NCI-H510A (cell line): ENCODE results near the gene ADORA2A.

Experiments used
- DNase-seq: peaks from one replicate; lab custom pipeline; 2025; lab: John Stamatoyannopoulos, UW

Gene ADORA2A

DNA sequence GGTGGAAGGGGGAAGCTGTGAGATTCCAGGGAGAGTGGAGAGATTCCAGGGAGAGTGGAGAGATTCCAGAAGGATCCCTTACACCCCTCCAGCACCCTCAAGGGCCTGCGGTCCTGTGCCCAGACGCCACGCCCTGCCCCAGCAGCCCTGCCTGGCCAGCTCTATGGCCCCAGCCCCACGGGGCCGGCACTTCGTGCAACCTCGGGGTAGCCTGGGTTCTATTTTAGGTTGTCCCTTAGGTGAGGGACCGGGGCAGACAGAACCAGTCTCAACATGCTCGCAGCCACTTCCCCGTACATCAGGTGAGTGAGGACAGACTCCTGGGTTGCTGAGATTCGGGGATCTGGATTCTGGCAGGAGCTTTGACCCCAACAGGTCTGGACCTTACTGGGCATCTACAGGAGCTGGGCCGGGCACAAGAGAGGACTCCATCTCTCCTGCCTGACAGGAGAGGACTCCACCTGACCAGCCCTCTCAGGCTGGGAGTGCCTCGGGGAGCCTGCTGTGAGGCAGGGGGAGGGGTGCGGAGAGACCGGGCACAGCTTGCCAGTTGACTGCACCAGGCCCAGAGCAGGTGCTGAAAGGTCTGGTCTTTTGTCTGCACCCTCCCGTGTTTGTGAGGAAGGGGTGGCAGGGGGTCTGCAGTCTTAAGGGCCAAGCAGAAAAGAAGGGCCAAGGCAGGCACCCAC is 8.5 kb upstream of the ADORA2A start:
- DNase-seq = peak; percentile 58

- no peak for DNase-seq
Observed at GRCh38 chr22:24419475-24419850, 7.9 kb upstream of the ADORA2A start.

DNA sequence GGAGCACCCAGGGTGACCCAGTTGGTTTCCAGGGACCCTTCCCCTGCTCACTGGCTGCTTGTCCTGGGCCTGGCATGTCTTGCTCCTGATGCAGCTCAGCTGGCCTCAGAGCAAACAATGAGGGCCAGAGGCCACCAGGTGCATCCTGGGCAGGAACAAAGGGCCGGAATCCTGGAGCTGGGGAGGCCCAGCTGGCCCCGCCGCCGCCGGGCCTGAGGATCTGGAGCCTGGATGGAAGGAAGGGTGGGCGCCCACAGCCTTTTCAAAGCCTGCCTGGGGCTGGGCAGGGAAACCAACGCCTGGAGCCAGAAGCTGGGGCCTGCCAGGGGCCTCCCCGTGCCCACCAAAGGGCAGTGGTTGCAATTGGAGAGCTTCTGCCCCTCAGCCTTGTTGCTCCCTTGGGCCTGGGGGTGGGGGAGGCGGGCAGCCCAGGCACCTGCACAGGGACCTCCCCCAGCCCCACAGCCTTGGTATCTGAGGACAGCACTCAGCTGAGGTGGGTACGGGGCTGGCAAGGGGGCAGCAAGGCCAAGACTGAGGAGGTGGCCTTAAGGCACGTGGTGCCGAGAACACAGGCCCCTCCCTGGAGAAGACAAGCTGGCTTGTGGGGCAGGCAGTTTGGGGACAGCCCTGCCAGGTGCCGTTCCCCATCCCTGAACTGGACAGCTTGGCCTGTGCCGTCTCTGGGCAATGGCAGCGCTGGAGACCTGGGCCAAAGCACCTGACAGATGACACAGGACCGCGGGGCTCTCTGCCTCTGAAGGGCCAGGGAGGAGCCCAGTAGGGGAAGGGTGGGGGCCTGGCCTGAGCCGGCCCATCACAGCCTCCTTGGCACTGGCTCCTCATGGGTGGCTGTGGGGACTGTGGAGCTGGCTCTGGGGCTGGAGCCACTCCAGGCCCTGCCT is 7.1 kb upstream of the ADORA2A start:
- DNase-seq = no peak

DNA sequence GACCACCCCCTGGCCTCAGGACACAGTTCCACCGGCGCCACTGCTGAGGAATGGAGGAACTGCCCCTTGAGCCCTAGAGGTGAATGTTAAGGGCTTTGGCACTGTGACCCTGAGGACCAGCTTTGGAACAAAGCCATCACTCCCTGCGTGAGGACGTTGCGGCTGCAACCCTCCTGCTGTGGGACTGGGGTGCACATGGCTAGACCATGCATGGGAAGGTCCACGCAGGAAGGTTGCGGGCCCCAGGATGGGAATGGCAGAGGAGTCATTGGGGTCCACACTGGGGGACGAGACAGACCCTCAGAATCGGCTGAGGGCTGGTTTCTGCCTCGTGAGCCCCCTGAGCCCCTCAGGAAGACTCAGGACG is 6.4 kb upstream of the ADORA2A start:
- DNase-seq = no peak

GRCh38 chr22:24421428-24421931 is 5.9 kb upstream of the ADORA2A start:
- no peak for DNase-seq

DNA sequence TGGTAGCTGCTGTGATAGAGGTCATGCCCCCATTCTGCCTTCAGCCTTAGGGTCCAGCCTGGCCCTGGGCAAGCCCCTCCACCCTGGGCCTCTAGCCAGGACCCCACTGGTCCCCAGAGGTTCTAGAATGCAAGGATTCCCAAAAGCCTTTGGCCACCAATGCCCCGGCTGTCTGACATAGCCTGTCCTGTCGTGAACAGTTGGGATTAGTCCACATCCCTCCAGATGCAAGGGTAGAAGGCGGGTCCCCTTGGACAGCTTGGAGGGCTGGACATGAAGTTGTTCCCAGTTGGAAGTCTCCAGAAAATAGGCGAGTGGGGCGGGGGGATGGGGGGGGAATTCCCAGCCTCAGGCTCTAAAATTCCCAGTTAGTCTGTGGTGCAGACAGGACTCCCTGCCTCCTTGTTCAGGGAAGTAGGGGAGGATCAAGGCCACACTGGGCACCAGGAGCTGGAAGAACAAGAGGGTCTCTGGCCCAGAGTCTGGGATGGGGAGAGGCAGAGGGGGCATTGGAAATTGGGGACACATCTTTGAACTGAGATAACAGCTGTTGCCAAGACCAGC is 5.2 kb upstream of the ADORA2A start:
- no peak for DNase-seq

- DNase-seq = no peak
Observed at GRCh38 chr22:24423519-24424000, 3.8 kb upstream of the ADORA2A start.

GRCh38 chr22:24424001-24424900 is 3.1 kb upstream of the ADORA2A start:
- DNase-seq = no peak

DNA sequence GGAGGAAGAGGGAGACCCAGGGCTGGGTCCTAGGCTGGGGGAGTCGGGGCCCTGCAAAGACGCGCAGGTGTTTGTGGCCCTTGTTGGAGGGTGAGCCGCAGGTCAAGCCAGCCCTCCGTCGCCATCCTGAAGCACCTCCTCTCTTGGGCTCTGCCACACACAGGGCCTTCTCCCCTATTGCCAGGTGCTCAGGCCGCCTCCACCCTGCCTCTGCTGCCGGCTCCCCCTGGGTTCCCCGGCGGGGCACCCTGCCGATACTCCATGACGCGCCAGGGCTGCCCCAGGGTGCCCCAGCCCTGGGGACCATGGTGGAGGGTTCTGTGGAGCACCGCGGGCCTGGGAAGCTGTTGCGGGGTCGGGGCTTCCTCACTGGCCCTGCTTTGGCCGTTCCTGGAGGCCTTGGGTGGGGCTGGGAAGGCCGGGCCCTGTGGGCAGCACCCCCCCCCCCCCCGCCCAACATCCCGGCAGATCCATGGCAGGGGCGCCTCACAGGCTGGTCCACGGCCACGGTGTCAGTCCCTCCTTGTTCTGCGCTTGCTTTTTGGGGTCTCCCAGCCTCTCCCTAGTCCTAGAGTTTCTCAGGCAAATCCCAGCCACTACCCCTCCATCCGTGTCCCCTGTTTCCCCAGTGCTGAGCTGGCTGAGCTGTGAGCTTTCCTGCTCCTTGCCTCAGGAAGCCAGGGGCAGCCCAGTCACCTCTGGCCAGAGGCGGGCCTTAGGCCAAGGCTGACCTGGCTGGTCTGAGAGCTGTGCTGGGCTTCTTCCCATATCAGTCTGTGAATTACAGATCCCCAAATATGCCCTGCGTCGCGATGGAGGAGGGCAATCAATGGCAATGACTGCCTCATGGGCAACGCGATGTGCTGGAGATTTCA is 2.3 kb upstream of the ADORA2A start:
- no peak for DNase-seq

DNA sequence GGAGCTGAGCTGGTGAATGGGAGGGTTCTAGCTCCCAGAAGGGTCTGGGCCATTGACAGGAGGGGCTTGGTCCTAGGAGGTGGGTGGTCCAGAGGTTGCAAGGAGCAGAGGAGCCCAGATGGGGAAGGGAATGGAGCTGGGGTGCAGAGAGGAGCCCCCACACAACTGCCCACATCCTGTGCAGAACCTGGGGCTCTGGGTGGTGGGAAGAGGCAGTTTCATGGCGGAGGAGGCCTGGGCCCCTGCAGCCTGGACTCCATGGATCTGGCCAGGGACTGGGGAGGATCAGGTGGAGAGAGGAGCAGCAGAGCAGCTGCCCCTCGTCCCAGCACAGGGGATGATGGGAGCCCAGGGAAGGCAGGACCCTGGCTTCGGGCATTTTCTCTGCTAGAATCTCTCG is 963 bp upstream of the ADORA2A start:
- no peak for DNase-seq

GRCh38 chr22:24426851-24427499 is 424 bp upstream of the ADORA2A start:
- no peak for DNase-seq

DNA sequence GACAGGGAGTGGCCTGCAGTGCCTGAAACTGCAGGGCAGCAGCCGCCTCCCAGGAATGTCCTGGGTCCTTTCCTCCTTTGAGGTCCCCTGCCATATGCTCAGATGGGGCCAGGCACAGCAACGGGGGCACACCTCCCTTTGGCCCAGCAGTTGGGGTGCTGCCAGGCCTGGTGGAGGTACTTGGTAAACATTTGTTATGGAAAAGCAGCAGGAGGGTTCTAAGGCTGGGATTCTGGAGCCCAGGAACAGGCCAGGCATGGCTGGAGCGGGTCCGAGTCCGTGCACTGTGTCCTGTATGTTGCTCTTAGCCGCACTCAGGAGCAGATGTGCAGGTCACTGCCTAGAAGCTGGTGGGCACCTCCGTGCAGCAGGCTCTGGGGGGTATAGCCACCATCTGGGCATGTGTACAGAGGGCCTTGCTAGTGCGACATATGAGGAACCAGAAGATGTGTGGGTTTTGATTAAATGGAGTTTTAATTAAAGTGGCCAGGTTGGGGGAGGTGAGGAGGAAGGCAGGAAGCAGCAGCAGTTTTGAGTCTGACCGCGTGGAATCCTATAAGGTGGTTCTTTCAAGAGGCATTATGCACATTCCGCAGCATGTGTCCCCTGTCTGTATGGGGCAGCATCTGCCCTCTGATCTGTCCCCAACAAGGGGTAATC is 1.5 kb downstream of the ADORA2A start:
- DNase-seq = no peak

DNA sequence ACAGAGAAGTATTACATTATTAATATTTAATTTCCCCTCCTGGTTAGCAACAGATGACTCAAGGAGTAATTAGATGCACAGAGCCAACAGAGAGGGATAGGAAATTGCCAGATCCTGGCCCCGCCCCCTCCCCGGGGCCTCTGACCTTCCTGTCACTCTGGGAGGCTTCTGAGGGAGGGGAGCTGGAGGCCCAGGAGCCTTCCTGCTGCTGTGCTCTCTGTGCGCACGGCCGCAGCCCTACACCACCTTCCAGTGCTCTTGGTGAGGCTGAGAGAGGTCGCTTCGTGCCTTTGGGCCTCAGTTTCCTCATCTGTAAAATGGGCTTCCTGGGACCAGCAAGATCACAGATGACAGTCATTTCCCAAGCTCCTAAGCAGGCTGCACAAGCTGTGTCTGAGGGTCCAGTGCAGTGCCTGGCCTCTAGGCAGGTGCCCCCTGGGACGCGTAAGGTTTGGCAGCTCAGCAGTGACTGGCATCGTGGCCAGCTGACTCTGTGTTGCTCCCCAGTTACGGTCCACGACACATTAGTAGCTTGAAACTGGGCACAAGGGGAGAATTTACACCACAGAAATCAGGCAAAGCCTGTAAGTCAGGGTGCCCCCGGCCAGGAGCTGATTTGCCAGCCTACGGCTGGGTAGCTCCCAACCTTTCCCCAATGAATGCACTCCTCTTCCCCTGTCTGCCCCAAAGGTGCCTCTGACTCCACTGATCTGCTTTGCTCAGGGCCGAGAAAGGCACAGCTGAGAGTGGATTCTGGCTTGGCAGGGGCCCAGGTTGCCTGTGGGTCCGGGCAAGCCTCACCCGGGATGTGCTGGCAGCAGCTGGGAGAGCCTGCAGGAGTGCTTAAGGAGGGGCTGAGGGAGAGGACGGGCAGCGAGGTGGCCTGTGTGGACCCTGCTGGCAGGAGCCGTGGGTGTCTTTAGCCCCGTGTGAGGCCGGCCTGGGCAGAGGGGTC is 2.3 kb downstream of the ADORA2A start:
- no peak for DNase-seq

- DNase-seq = no peak
Observed at GRCh38 chr22:24430431-24431308, 3.3 kb downstream of the ADORA2A start.

- no peak for DNase-seq
Observed at GRCh38 chr22:24431309-24432034, 4.1 kb downstream of the ADORA2A start.

DNA sequence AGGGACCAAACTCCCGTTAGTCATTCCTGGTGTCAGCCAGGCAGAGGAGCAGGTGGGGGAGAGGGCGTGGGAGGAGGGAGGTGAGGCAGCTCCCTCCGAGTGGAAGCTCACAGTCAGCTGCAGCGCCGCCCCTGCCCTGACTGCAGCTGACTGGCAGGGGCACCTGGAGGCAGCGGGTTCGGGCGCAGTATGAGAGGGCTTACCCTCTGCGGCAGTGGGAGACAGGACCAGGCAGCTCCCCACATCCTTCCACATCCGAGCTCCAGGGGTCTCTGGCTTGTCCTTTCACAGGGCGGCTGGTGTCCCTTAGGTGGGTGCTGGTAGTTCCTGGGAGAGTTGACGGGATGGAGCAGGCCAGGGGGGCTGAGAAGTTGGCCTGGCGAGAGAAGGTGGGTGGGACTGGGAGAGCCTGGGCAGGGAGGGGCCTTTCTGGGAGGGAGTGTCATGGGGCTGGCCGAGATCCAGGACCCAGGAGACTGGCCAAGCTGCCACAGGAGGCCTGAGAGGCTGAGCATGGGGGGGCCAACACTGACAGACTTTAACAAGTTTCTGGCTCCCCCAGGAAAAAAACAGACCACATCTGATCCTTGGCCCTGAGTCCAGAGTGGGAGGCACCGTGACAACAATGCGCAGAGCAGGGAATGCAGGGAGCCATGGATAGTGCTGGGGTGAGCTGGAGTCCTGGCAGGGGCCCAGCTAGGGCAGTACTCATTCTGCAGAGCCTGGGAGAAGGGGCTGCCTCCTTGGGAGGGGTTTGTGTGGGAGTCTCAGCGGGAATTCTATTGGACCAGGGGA is 4.9 kb downstream of the ADORA2A start:
- no peak for DNase-seq
